Skeletal muscle satellite cell (primary cell): ENCODE measurements around the gene KRTAP2-2.
"Not testable (repeated sequence)": the region's sequence is repeated elsewhere in the genome, so short reads cannot be mapped to it uniquely, and the experiment has no call there.

ENCODE experiments used
- H3K27me3 ChIP-seq: 2 replicates; pipeline ENCODE4 v1.7.0; 2013; ENCODE audit warnings: low read length; ENCODE audit not compliant: control insufficient read depth, insufficient read depth
- H3K36me3 ChIP-seq: 2 replicates; pipeline ENCODE4 v1.7.0; 2013; ENCODE audit warnings: mild to moderate bottlenecking, control low read depth, low read length; ENCODE audit not compliant: insufficient read depth
- H3K4me1 ChIP-seq: 2 replicates; pipeline ENCODE4 v1.7.0; 2013; ENCODE audit warnings: low read length; ENCODE audit not compliant: control insufficient read depth, insufficient read depth
- H3K4me2 ChIP-seq: 2 replicates; pipeline ENCODE4 v1.7.0; 2013; ENCODE audit warnings: mild to moderate bottlenecking, low read length
- H3K4me3 ChIP-seq: 2 replicates; pipeline ENCODE4 v1.7.0; 2013; ENCODE audit warnings: low read length
- H3K9ac ChIP-seq: 2 replicates; pipeline ENCODE4 v1.7.0; 2013; ENCODE audit warnings: mild to moderate bottlenecking, low read depth, low read length, moderate library complexity
- H3K9me3 ChIP-seq: replicated peaks from 2 replicates; pipeline ENCODE4 v1.7.0; 2013; ENCODE audit warnings: mild to moderate bottlenecking, control low read depth, low read length

The KRTAP2-2 gene

GRCh38 chr17:41042953-41043352, 12.1 kb downstream of the KRTAP2-2 start:
- H3K9ac ChIP-seq = no peak overlapping the region
- H3K4me3 ChIP-seq = no peak overlapping the region
- H3K4me1 ChIP-seq = peaks cover 19% of the 10 kb centered on the region
- H3K27me3 ChIP-seq = no peaks in the 10 kb centered on the region
- H3K36me3 ChIP-seq = no peaks in the 10 kb centered on the region
- no peaks in the 10 kb centered on the region for H3K9me3 ChIP-seq
- no peak overlapping the region for H3K4me2 ChIP-seq

- not testable (repeated sequence) for H3K9me3 ChIP-seq, H3K36me3 ChIP-seq, H3K27me3 ChIP-seq
- H3K4me2 ChIP-seq = peak within 1 kb of the TSS; percentile 65
- H3K9ac ChIP-seq = peak within 1 kb of the TSS; percentile 59
- peaks cover 14% of the 10 kb centered on the region for H3K4me1 ChIP-seq
- peak within 1 kb of the TSS; percentile 44 for H3K4me3 ChIP-seq
Measured at GRCh38 chr17:41040783-41041571, 14.1 kb downstream of the KRTAP2-2 start, which contains the start of gene KRTAP1-1. TSS of gene KRTAP1-1 (minus strand) at chr17:41041450. CDS start at chr17:41041397, 53 bp downstream.

- H3K9me3 ChIP-seq = no peaks in the 10 kb centered on the region
- H3K9ac ChIP-seq = no peak overlapping the region
- H3K4me1 ChIP-seq = peaks cover 14% of the 10 kb centered on the region
- H3K4me3 ChIP-seq = no peak overlapping the region
- H3K27me3 ChIP-seq = no peaks in the 10 kb centered on the region
- H3K36me3 ChIP-seq = no peaks in the 10 kb centered on the region
- H3K4me2 ChIP-seq = no peak overlapping the region
Measured at GRCh38 chr17:41037853-41038350, 17.1 kb downstream of the KRTAP2-2 start.

- not testable (repeated sequence) for H3K36me3 ChIP-seq, H3K4me1 ChIP-seq, H3K4me2 ChIP-seq, H3K4me3 ChIP-seq, H3K9ac ChIP-seq, H3K9me3 ChIP-seq, H3K27me3 ChIP-seq
Measured at GRCh38 chr17:41034346-41034935, 20.6 kb downstream of the KRTAP2-2 start, which contains the start of gene KRTAP1-3. TSS of gene KRTAP1-3 (minus strand) at chr17:41034874. CDS start at chr17:41034821, 53 bp downstream.

GRCh38 chr17:41029633-41030245, 25.3 kb downstream of the KRTAP2-2 start, which contains the start of gene KRTAP1-4:
TSS of gene KRTAP1-4 (minus strand) at chr17:41030195. CDS start at chr17:41030078, 117 bp downstream.
- no peaks in the 10 kb centered on the region for H3K27me3 ChIP-seq
- H3K9me3 ChIP-seq = no peaks in the 10 kb centered on the region
- H3K9ac ChIP-seq = no peak within 1 kb of the TSS
- peaks cover 18% of the 10 kb centered on the region for H3K4me1 ChIP-seq
- no peak within 1 kb of the TSS for H3K4me3 ChIP-seq
- no peaks in the 10 kb centered on the region for H3K36me3 ChIP-seq
- H3K4me2 ChIP-seq = no peak within 1 kb of the TSS

- Histone ChIP-seq H3K27me3 (no peaks in the 10 kb centered on the region), H3K4me2 (peak within 1 kb of the TSS; percentile 67), H3K4me3 (peak within 1 kb of the TSS; percentile 51), H3K9ac (peak within 1 kb of the TSS; percentile 47), H3K9me3 (no peaks in the 10 kb centered on the region), H3K4me1 (peaks cover 18% of the 10 kb centered on the region), H3K36me3 (no peaks in the 10 kb centered on the region)
Measured at GRCh38 chr17:41026715-41027471, 28.1 kb downstream of the KRTAP2-2 start, which contains the start of gene KRTAP1-5. TSS of gene KRTAP1-5 (minus strand) at chr17:41027208. CDS start at chr17:41027155, 53 bp downstream.

GRCh38 chr17:41024697-41025096, 30.3 kb downstream of the KRTAP2-2 start:
- Histone ChIP-seq H3K36me3 (no peaks in the 10 kb centered on the region), H3K4me3 (no peak overlapping the region), H3K4me2 (no peak overlapping the region), H3K27me3 (no peaks in the 10 kb centered on the region), H3K9me3 (no peaks in the 10 kb centered on the region), H3K4me1 (peaks cover 18% of the 10 kb centered on the region), H3K9ac (no peak overlapping the region)

- H3K36me3 ChIP-seq = no peaks in the 10 kb centered on the region
- no peaks in the 10 kb centered on the region for H3K4me1 ChIP-seq
Measured at GRCh38 chr17:41020336-41020735, 34.7 kb downstream of the KRTAP2-2 start.

GRCh38 chr17:41019415-41019814, 35.6 kb downstream of the KRTAP2-2 start:
- H3K4me1 ChIP-seq = no peaks in the 10 kb centered on the region
- H3K9me3 ChIP-seq = no peaks in the 10 kb centered on the region
- no peak overlapping the region for H3K4me2 ChIP-seq
- H3K36me3 ChIP-seq = no peaks in the 10 kb centered on the region
- H3K9ac ChIP-seq = no peak overlapping the region
- H3K4me3 ChIP-seq = no peak overlapping the region
- no peaks in the 10 kb centered on the region for H3K27me3 ChIP-seq

More at GRCh38 chr17:41020336-41020735, 34.7 kb downstream of the KRTAP2-2 start:
- no peak overlapping the region for H3K4me2 ChIP-seq
- no peak overlapping the region for H3K9ac ChIP-seq
- H3K9me3 ChIP-seq = no peaks in the 10 kb centered on the region
- H3K4me3 ChIP-seq = no peak overlapping the region
- no peaks in the 10 kb centered on the region for H3K27me3 ChIP-seq

- Histone ChIP-seq H3K4me1 (peaks cover 3% of the 10 kb centered on the region), H3K27me3 (no peaks in the 10 kb centered on the region), H3K9me3 (no peaks in the 10 kb centered on the region), H3K36me3 (no peaks in the 10 kb centered on the region), H3K4me3 (no peak overlapping the region), H3K4me2 (no peak overlapping the region), H3K9ac (no peak overlapping the region)
Measured at GRCh38 chr17:41018541-41018940, 36.5 kb downstream of the KRTAP2-2 start.
